NCI-H2196 (cell line): Measurements from ENCODE around the gene ESR1.
"Not testable (repeated sequence)": the region's sequence is repeated elsewhere in the genome, so short reads cannot be mapped to it uniquely, and the experiment has no call there.

Source experiments
- DNase-seq: peaks from one replicate; lab custom pipeline; 2025; ENCODE audit not compliant: unreplicated experiment; lab: John Stamatoyannopoulos, UW

ESR1 gene

GRCh38 chr6:151964412-151964811 is 156.9 kb downstream of the ESR1 start:
- not testable (repeated sequence) for DNase-seq

- DNase-seq, result no peak
Observed at GRCh38 chr6:151974061-151974617, 166.7 kb downstream of the ESR1 start.

GRCh38 chr6:151975795-151976194 is 168.3 kb downstream of the ESR1 start:
- no peak for DNase-seq

- not testable (repeated sequence) for DNase-seq
Observed at GRCh38 chr6:151988199-151988598, 180.7 kb downstream of the ESR1 start.

- no peak for DNase-seq
Observed at GRCh38 chr6:151992091-151992490, 184.6 kb downstream of the ESR1 start.

- DNase-seq, result no peak
Observed at GRCh38 chr6:151993364-151993763, 185.9 kb downstream of the ESR1 start.

- no peak for DNase-seq
Observed at GRCh38 chr6:151998784-151999183, 191.3 kb downstream of the ESR1 start.

- DNase-seq, result no peak
Observed at GRCh38 chr6:151999194-151999593, 191.7 kb downstream of the ESR1 start.

GRCh38 chr6:152001408-152001807 is 193.9 kb downstream of the ESR1 start:
- no peak for DNase-seq

GRCh38 chr6:152002306-152002705 is 194.8 kb downstream of the ESR1 start:
- no peak for DNase-seq

- no peak for DNase-seq
Observed at GRCh38 chr6:152004036-152004566, 196.6 kb downstream of the ESR1 start.

- DNase-seq, result no peak
Observed at GRCh38 chr6:152004896-152005295, 197.4 kb downstream of the ESR1 start.

GRCh38 chr6:152008779-152009178 is 201.3 kb downstream of the ESR1 start:
- no peak for DNase-seq

- DNase-seq, result no peak
Observed at GRCh38 chr6:152012227-152012626, 204.7 kb downstream of the ESR1 start.

GRCh38 chr6:152018876-152019275 is 211.4 kb downstream of the ESR1 start:
- DNase-seq, result no peak

- no peak for DNase-seq
Observed at GRCh38 chr6:152022303-152022702, 214.8 kb downstream of the ESR1 start.

GRCh38 chr6:152023613-152024012 is 216.1 kb downstream of the ESR1 start:
- no peak for DNase-seq

GRCh38 chr6:152026291-152026690 is 218.8 kb downstream of the ESR1 start:
- no peak for DNase-seq

GRCh38 chr6:152026744-152027143 is 219.3 kb downstream of the ESR1 start:
- not testable (repeated sequence) for DNase-seq

- DNase-seq, result not testable (repeated sequence)
Observed at GRCh38 chr6:152033765-152034164, 226.3 kb downstream of the ESR1 start.

- no peak for DNase-seq
Observed at GRCh38 chr6:152034631-152035030, 227.1 kb downstream of the ESR1 start.

- no peak for DNase-seq
Observed at GRCh38 chr6:152046118-152046517, 238.6 kb downstream of the ESR1 start.

GRCh38 chr6:152048921-152049320 is 241.4 kb downstream of the ESR1 start:
- no peak for DNase-seq
